Smooth muscle cell (in vitro differentiated cells): Measurements from ENCODE around the gene CBLN2. TPM values are rescaled to one million over a fixed set of nuclear protein-coding genes. Genes with fewer than 3 reads are reported as not detected.

Experiments
- DNase-seq: peaks from one replicate; lab custom pipeline; 2025; ENCODE audit not compliant: unreplicated experiment; lab: John Stamatoyannopoulos, UW
- H2AFZ ChIP-seq: fragments of 200-600 bp; sonication (generic); 2 replicates; pipeline ENCODE4 v1.6.0; 2016; ENCODE audit warnings: antibody characterized with exemption, low read depth, mild to moderate bottlenecking
- H3F3A ChIP-seq: fragments of 200-600 bp; sonication (generic); 2 replicates; pipeline ENCODE4 v1.6.0; 2017; ENCODE audit warnings: antibody characterized with exemption, low read depth
- H3K27ac ChIP-seq: fragments of 200-600 bp; sonication (generic); 2 replicates; pipeline ENCODE4 v1.5.1; 2016; ENCODE audit warnings: low read depth, mild to moderate bottlenecking
- H3K27me3 ChIP-seq: fragments of 200-600 bp; sonication (generic); 2 replicates; pipeline ENCODE4 v1.6.1; 2016; ENCODE audit warnings: low read depth, mild to moderate bottlenecking
- H3K36me3 ChIP-seq: fragments of 200-600 bp; sonication (generic); 2 replicates; pipeline ENCODE4 v1.5.1; 2016; ENCODE audit warnings: low read depth
- H3K4me1 ChIP-seq: fragments of 200-600 bp; sonication (generic); 2 replicates; pipeline ENCODE4 v1.5.1; 2016; ENCODE audit warnings: low read depth
- H3K4me2 ChIP-seq: fragments of 200-600 bp; sonication (generic); 2 replicates; pipeline ENCODE4 v1.6.0; 2016; ENCODE audit warnings: mild to moderate bottlenecking
- H3K4me3 ChIP-seq: fragments of 200-600 bp; sonication (generic); 2 replicates; pipeline ENCODE4 v1.5.1; 2016; ENCODE audit warnings: mild to moderate bottlenecking
- H3K79me2 ChIP-seq: fragments of 200-600 bp; sonication (generic); 2 replicates; pipeline ENCODE4 v1.6.0; 2016; ENCODE audit warnings: low read depth, mild to moderate bottlenecking
- H3K9ac ChIP-seq: fragments of 200-600 bp; sonication (generic); 2 replicates; pipeline ENCODE4 v1.6.0; 2016; ENCODE audit warnings: low read depth
- H3K9me3 ChIP-seq: fragments of 200-600 bp; sonication (generic); replicated peaks from 2 replicates; pipeline ENCODE4 v1.5.1; 2016; ENCODE audit warnings: low read depth
- H4K20me1 ChIP-seq: fragments of 200-600 bp; sonication (generic); 2 replicates; pipeline ENCODE4 v1.6.0; 2016; ENCODE audit warnings: low read depth
- CTCF ChIP-seq: fragments of 200-600 bp; sonication (generic); IDR thresholded peaks from 2 replicates; pipeline ENCODE4 v1.5.1; 2017; ENCODE audit warnings: borderline replicate concordance, mild to moderate bottlenecking, antibody characterized with exemption; ENCODE audit not compliant: insufficient read depth, poor library complexity, severe bottlenecking
- WGBS: methylation state at CpG from one replicate; pipeline ENCODE4 v1.1.7; 2016; ENCODE audit warnings: low lambda C conversion rate; 5-methylcytosine and 5-hydroxymethylcytosine counted together
- polyA plus RNA-seq: library from polyadenylated mRNA; unstranded; fragments of >200 nt; fragmentation: Nextera tagmentation; extraction: Ambion mirVana; gene quantifications from 2 replicates; pipeline ENCODE4 v1.2.1, GENCODE V29; 2016
- total RNA-seq: library from RNA; depleted of rRNA; stranded (reverse); fragments of >200 nt; gene quantifications from 2 replicates; pipeline ENCODE4 v1.2.3, GENCODE V29; 2014

CBLN2 gene
- total and polyA plus RNA-seq, 2 experiments from 2014 or later, result not detected

GRCh38 chr18:72572896-72573295 lies 28.8 kb upstream of the CBLN2 start:
- no peak for TF ChIP-seq CTCF
- no peaks in the 10 kb centered on the region for H4K20me1 ChIP-seq

DNA sequence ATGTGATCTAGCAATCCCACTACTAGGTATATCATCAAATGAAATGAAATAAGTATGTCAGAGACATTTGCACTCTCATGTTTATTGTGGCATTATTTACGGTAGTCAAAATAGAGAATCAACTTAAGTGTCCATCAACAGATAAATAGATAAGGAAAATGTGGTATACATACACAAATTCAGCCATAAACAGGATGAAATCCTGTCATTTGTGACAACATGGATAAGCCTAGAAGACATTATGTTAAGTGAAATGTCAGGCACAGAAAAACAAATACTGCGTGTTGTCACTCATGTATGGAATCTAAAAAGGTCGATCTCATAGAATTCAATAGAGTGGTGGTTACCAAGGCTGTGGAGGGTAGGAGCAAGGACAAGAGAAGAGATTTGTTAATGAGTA lies 22.1 kb upstream of the CBLN2 start:
- Histone ChIP-seq H3K4me2 (no peak overlapping the region), H3K27me3 (no peaks in the 10 kb centered on the region), H3F3A (no peaks in the 10 kb centered on the region), H2AFZ (no peak overlapping the region), H3K4me1 (no peaks in the 10 kb centered on the region), H4K20me1 (no peaks in the 10 kb centered on the region), H3K4me3 (no peak overlapping the region), H3K36me3 (no peaks in the 10 kb centered on the region), H3K27ac (no peak overlapping the region), H3K9ac (no peak overlapping the region), H3K79me2 (no peaks in the 10 kb centered on the region), H3K9me3 (no peaks in the 10 kb centered on the region)
- no peak for DNase-seq
- WGBS, result 89% methylated on average over 3 of the region's 3 CpGs
- no peak for TF ChIP-seq CTCF

More at GRCh38 chr18:72572896-72573295, 28.8 kb upstream of the CBLN2 start:
- Histone ChIP-seq H3K4me2 (no peak overlapping the region), H3K36me3 (no peaks in the 10 kb centered on the region), H3F3A (no peaks in the 10 kb centered on the region), H3K4me1 (no peaks in the 10 kb centered on the region), H3K9me3 (no peaks in the 10 kb centered on the region), H3K79me2 (no peaks in the 10 kb centered on the region), H3K4me3 (no peak overlapping the region), H2AFZ (no peak overlapping the region), H3K27me3 (no peaks in the 10 kb centered on the region), H3K27ac (no peak overlapping the region), H3K9ac (no peak overlapping the region)
- WGBS, result 74% methylated on average over 2 of the region's 2 CpGs
- DNase-seq, result no peak

GRCh38 chr18:72555968-72556367 lies 11.8 kb upstream of the CBLN2 start:
- Histone ChIP-seq H3K79me2 (no peaks in the 10 kb centered on the region), H3K36me3 (no peaks in the 10 kb centered on the region), H3K9me3 (no peaks in the 10 kb centered on the region), H3K27ac (no peak overlapping the region), H3K4me3 (no peak overlapping the region), H3K4me2 (no peak overlapping the region), H3F3A (no peaks in the 10 kb centered on the region), H3K27me3 (peaks cover 17% of the 10 kb centered on the region), H4K20me1 (no peaks in the 10 kb centered on the region), H3K9ac (no peak overlapping the region), H3K4me1 (no peaks in the 10 kb centered on the region), H2AFZ (no peak overlapping the region)
- WGBS, result 72% methylated on average over 1 of the region's 1 CpG
- TF ChIP-seq CTCF, result no peak
- DNase-seq, result no peak

DNA sequence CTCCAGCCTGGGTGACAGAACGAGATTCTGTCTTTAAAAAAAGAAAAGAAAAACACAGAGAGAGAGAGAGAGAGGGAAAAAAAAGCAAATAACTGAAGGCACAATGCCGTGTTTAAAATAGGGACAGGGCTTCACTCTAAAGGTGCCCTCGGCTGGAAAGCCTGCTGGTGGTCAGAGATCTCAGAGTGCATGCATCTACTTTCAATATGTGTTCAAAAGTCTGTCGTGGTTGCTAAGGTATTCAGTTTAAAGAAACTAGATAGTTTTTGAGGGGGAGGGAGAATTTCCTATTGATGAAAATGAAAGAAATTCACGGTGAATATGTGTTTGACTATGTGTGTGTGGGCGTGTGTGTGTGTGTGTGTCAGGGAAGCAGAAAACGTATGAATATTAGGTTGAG lies 11.0 kb upstream of the CBLN2 start:
- Histone ChIP-seq H3K79me2 (no peaks in the 10 kb centered on the region), H3K36me3 (no peaks in the 10 kb centered on the region), H3K9ac (no peak overlapping the region), H4K20me1 (no peaks in the 10 kb centered on the region), H2AFZ (no peak overlapping the region), H3K4me3 (no peak overlapping the region), H3K4me1 (no peaks in the 10 kb centered on the region), H3F3A (no peaks in the 10 kb centered on the region), H3K4me2 (no peak overlapping the region), H3K27me3 (peaks cover 26% of the 10 kb centered on the region), H3K27ac (no peak overlapping the region), H3K9me3 (no peaks in the 10 kb centered on the region)
- no peak for DNase-seq
- 62% methylated on average over 7 of the region's 7 CpGs for WGBS
- no peak for TF ChIP-seq CTCF
